ENCODE measurements around the gene CHMP6.
"Not testable (repeated sequence)": the region's sequence is repeated elsewhere in the genome, so short reads cannot be mapped to it uniquely, and the experiment has no call there.

Gene CHMP6

GRCh38 chr17:81030312-81030711, 38.7 kb downstream of the CHMP6 start:
- DNase-seq (ENCODE audit: low read depth) = not testable (repeated sequence)

GRCh38 chr17:81030741-81031565, 39.3 kb downstream of the CHMP6 start:
- DNase-seq (ENCODE audit: low read depth) = no peak

GRCh38 chr17:81031566-81032550, 40.2 kb downstream of the CHMP6 start:
- DNase-seq (ENCODE audit: low read depth) = no peak

- no peak for DNase-seq (ENCODE audit: low read depth)
Measured at GRCh38 chr17:81032641-81033480, 41.2 kb downstream of the CHMP6 start.

GRCh38 chr17:81033535-81034167, 42.0 kb downstream of the CHMP6 start:
- DNase-seq (ENCODE audit: low read depth) = no peak

GRCh38 chr17:81034168-81034777, 42.6 kb downstream of the CHMP6 start:
- no peak for DNase-seq (ENCODE audit: low read depth)

- peak; percentile 94 for DNase-seq (ENCODE audit: low read depth)
Measured at GRCh38 chr17:81034779-81035520, 43.3 kb downstream of the CHMP6 start, which contains the start of gene BAIAP2. BAIAP2 (plus strand) TSS chr17:81035151; CDS start chr17:81035255, 104 bp downstream.

- DNase-seq (ENCODE audit: low read depth) = no peak
Measured at GRCh38 chr17:81035521-81036196, 44.0 kb downstream of the CHMP6 start.

- no peak for DNase-seq (ENCODE audit: low read depth)
Measured at GRCh38 chr17:81036197-81036941, 44.7 kb downstream of the CHMP6 start.

- DNase-seq (ENCODE audit: low read depth) = no peak
Measured at GRCh38 chr17:81037026-81037797, 45.6 kb downstream of the CHMP6 start.

- no peak for DNase-seq (ENCODE audit: low read depth)
Measured at GRCh38 chr17:81037798-81038733, 46.4 kb downstream of the CHMP6 start.

- no peak for DNase-seq (ENCODE audit: low read depth)
Measured at GRCh38 chr17:81039096-81039495, 47.5 kb downstream of the CHMP6 start.

GRCh38 chr17:81039854-81040758, 48.5 kb downstream of the CHMP6 start:
- no peak for DNase-seq (ENCODE audit: low read depth)

GRCh38 chr17:81040791-81041337, 49.2 kb downstream of the CHMP6 start:
- DNase-seq (ENCODE audit: low read depth) = no peak

GRCh38 chr17:81042606-81043005, 51.0 kb downstream of the CHMP6 start:
- no peak for DNase-seq (ENCODE audit: low read depth)
